Transverse colon (tissue), 4 donors: ENCODE measurements around the gene TNFSF13.

Experiments
- EP300 ChIP-seq: sonication (generic); formaldehyde crosslinking; IDR thresholded peaks from one replicate; pipeline ENCODE4 v1.6.1; 2017; ENCODE audit warnings: antibody characterized with exemption, low read depth
- POLR2A ChIP-seq: fragments of 450-650 bp; IDR thresholded peaks from one replicate; pipeline ENCODE4 v1.6.1; 2016; ENCODE audit warnings: antibody characterized with exemption, mild to moderate bottlenecking, moderate library complexity
- POLR2AphosphoS5 ChIP-seq, 3 donors: sonication (generic); formaldehyde crosslinking; IDR thresholded peaks; one replicate each; pipeline ENCODE4 v1.6.1; 2016; ENCODE audit warnings: antibody characterized with exemption in 3 of 3
- TF ChIP-seq, protein P1 (sequence below), 5 experiments: fragments of 200-600 bp in 3 of 5; fragments of 450-650 bp in 2 of 5; sonication (generic) in 3 of 5; IDR thresholded peaks; 1 replicate in 2 of 5; 2 replicates in 3 of 5; pipeline ENCODE4 v1.5.1; 2016 to 2017; ENCODE audit warnings: antibody characterized with exemption in 5 of 5, inconsistent platforms in 3 of 5, mild to moderate bottlenecking in 2 of 5, moderate library complexity in 1 of 5

DNA sequence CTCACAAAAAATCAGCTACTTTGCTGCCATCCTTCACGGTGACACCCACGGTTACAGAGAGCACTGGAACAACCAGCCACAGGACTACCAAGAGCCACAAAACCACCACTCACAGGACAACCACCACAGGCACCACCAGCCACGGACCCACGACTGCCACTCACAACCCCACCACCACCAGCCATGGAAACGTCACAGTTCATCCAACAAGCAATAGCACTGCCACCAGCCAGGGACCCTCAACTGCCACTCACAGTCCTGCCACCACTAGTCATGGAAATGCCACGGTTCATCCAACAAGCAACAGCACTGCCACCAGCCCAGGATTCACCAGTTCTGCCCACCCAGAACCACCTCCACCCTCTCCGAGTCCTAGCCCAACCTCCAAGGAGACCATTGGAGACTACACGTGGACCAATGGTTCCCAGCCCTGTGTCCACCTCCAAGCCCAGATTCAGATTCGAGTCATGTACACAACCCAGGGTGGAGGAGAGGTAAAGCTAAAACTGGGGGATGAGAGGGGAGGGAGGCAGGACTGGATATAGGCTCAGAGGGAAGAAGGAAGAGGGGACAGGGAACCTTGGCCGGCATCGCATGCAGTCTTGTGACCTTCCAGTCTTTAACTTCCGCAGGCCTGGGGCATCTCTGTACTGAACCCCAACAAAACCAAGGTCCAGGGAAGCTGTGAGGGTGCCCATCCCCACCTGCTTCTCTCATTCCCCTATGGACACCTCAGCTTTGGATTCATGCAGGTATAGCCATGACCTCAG lies 21.5 kb downstream of the TNFSF13 start:
- no peak for TF ChIP-seq EP300
- no peak for TF ChIP-seq POLR2A
- TF ChIP-seq, protein P1, sequence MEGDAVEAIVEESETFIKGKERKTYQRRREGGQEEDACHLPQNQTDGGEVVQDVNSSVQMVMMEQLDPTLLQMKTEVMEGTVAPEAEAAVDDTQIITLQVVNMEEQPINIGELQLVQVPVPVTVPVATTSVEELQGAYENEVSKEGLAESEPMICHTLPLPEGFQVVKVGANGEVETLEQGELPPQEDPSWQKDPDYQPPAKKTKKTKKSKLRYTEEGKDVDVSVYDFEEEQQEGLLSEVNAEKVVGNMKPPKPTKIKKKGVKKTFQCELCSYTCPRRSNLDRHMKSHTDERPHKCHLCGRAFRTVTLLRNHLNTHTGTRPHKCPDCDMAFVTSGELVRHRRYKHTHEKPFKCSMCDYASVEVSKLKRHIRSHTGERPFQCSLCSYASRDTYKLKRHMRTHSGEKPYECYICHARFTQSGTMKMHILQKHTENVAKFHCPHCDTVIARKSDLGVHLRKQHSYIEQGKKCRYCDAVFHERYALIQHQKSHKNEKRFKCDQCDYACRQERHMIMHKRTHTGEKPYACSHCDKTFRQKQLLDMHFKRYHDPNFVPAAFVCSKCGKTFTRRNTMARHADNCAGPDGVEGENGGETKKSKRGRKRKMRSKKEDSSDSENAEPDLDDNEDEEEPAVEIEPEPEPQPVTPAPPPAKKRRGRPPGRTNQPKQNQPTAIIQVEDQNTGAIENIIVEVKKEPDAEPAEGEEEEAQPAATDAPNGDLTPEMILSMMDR (IDR thresholded peaks at IDR 0.05): no peak
- TF ChIP-seq POLR2AphosphoS5 (IDR thresholded peaks at IDR 0.05): no peak
